ENCODE data around the gene WEE1.

GRCh38 chr11:9575260-9576240 lies 2.1 kb downstream of the WEE1 start:
- TF ChIP-seq CTCF (IDR thresholded peaks at IDR 0.05) = no peak
- no peak for TF ChIP-seq ZFX (IDR thresholded peaks at IDR 0.05; ENCODE audit: borderline replicate concordance)
